ENCODE measurements around the gene L3MBTL3.

DNA sequence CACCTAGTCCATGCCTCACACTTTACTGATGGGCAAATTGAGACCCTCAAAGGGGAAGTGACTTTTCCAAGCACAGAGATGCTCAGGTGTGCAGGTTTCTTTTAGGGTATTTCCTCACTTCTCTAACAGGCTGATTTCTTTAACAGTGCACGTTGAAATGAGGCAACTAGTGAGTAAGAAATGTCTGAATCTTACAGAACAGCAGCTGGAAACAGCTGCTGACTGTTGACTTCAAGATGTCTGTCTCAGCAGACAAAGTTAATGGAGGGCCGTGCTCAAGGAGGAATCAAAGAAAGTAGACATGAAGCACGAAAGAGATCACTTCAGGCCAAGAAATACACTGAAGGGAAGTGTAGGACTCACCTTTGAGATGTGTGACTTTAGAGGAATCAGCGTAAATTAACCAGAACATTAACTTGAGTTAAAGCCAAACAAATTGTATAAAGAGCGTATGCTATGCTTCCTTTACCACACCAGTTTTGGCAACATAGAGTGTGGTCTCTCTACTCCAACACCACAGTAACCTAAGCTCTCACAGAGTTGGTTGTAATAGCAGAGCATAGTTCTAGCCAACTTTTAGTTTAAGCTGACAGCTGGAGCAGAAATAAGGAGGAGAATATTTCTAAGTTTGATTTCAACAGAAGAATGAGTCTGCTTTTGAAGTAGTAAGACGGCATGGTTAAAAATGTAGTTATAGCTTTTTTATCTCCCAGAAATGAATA lies 143.5 kb downstream of the L3MBTL3 start:
- TF ChIP-seq, protein P1, sequence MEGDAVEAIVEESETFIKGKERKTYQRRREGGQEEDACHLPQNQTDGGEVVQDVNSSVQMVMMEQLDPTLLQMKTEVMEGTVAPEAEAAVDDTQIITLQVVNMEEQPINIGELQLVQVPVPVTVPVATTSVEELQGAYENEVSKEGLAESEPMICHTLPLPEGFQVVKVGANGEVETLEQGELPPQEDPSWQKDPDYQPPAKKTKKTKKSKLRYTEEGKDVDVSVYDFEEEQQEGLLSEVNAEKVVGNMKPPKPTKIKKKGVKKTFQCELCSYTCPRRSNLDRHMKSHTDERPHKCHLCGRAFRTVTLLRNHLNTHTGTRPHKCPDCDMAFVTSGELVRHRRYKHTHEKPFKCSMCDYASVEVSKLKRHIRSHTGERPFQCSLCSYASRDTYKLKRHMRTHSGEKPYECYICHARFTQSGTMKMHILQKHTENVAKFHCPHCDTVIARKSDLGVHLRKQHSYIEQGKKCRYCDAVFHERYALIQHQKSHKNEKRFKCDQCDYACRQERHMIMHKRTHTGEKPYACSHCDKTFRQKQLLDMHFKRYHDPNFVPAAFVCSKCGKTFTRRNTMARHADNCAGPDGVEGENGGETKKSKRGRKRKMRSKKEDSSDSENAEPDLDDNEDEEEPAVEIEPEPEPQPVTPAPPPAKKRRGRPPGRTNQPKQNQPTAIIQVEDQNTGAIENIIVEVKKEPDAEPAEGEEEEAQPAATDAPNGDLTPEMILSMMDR (IDR thresholded peaks at IDR 0.05), result no peak
- TF ChIP-seq POLR2A (IDR thresholded peaks at IDR 0.05), result no peak
